HG03575 (cell line): ENCODE results near the gene MYL3.

Experiments
- ATAC-seq: cut with Tn5 transposase; IDR thresholded peaks from one replicate; pipeline ENCODE4 v1.9.1; 2021; ENCODE audit not compliant: unreplicated experiment, insufficient number of reproducible peaks, low FRiP score; ENCODE audit errors: extremely low read depth

Gene MYL3

GRCh38 chr3:46885612-46886011 lies 22.4 kb upstream of the MYL3 start:
- no peak for ATAC-seq

DNA sequence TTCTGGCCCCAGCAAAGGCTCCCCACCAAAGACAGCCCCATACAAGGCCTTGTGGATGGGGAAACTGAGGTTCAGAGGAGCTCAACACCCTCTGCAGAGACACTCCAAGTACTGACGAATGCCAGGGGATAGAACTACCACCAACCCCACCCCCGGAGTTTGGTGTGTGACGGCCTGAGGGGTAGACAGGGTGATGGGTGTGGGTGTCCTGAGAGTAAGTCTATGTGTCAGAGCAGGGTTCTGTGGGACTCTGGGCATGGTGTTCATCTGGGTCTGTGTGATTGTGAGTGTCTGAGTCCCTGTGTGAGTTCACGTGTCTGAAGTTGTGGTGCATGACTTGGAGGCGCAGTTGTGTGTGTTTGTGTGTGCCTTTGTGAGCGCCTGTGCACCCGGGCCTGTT lies 21.7 kb upstream of the MYL3 start:
- ATAC-seq: no peak

GRCh38 chr3:46884427-46884826 lies 21.2 kb upstream of the MYL3 start:
- no peak for ATAC-seq

DNA sequence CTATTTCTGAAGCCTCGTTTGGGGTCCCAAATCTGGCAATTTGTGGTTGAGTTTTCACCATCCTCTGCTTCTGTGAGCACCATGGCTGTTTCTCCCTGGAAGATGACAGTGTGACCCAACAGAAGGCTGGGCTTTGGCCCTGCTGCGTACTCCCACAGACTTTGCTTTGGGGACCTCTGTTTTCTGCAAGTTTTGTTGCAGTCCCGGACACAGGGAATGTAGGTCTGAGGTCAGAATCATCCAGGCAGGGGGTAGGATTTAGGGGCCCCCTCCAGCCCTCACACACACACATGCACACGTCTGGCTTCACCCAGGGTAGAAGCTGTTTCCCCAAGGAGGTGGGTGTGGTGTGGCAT lies 20.6 kb upstream of the MYL3 start:
- ATAC-seq: no peak

DNA sequence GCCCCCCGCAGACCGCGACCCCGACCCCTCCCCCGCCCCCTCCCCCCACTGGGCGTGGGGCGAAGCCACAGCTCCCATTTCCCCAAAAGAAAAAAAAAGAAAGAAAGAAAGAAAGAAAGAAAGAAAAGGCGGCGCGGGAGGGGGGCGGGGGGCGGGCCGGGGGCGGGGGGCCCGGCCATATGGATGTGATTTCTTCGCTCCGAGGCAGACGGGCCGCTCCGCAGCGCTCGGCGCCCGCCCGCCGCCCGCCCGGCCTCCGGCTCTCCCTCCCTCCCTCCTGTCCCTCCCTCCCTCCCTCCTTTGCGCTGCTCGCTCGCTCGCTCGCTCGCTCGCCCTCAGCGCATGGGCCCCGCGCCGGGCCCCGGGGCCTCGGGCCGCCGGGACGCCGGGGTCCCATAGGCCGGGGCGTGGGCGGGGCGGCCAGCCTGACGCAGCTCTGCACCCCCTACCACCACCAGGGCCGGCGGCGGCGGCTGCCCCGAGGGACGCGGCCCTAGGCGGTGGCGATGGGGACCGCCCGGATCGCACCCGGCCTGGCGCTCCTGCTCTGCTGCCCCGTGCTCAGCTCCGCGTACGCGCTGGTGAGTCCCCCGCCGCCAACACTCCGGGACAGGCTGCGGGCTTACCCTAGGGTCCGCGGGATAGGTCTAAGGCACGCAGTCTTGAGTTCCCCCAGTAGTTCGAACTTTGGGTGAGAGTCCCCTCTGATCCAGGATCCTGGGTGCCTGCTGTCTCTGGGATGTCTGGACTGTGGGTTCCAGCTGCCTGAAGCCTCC lies 20.0 kb upstream of the MYL3 start:
- ATAC-seq: no peak

DNA sequence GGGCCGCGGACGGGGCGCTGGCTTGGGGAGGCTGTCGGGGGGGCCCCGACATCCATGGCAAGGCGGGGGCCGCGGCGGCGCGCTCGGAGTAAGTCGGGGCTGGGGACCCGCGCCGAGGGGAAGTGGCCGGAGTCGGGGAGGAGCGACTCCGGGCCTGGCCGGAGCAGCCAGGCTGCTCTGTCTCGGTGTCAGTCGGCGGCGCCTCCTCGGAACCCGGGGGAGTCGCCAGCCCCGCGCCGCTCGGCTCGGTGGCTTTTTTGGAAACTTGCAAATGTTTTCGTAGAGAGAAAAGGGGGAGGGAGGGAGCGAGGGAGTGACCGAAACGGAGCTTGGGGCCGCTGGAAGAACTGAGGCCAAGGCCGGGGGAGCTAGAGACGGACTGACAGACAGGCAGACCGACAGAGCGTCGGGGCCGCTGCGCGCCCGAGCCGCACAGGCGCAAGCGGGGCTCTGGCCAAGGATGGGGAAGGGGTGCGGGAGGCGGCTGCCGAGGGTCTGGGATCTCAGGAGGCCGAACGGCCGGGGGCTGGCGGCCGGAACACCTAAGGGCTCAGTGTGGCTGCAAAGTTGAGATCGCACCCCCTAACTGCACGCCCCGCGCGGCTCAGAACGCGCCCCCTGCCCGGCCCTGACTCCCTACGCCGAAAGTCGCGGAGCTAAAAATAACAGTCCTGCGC lies 19.3 kb upstream of the MYL3 start:
- ATAC-seq: no peak

- ATAC-seq: no peak
Observed at GRCh38 chr3:46881596-46882376, 18.5 kb upstream of the MYL3 start.

GRCh38 chr3:46880884-46881595 lies 17.8 kb upstream of the MYL3 start:
- no peak for ATAC-seq

DNA sequence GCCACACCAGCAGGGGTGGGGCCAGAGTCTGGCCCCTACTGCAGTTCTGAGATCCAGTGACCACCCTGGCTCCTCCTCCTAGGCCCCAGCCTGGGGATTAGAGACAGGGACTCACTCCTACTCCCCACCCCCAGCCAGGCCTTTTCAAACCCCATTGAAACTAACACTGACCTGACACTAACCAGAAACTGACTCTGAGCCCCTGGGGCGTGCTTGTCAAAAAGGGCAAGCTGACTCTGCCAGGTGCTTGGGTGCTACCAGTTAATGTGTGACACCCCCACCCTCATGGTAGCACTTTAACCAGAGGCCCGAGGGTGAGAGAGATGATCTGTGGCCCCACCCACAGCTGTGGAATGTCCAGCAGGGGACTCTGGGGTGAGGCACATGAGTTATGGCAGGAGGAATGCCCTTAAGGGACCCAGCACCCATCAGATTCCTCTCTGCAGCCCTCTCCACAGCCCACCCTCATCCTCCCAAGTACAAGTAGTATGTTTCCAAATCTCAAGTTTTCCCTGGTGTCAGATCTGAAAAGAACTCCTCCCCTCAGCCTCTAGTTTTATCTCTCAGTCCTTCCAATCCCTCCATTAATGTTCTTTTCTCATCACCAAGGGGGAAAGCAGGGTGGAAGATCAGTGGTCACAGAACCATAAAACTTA lies 15.7 kb upstream of the MYL3 start:
- ATAC-seq: no peak

GRCh38 chr3:46877406-46878125 lies 14.3 kb upstream of the MYL3 start, which contains the start of gene PTH1R:
TSS of gene PTH1R (plus strand) at chr3:46877721. CDS start at chr3:46883560, 5,839 bp downstream.
- ATAC-seq: no peak

GRCh38 chr3:46876313-46877300 lies 13.4 kb upstream of the MYL3 start:
- ATAC-seq: no peak

DNA sequence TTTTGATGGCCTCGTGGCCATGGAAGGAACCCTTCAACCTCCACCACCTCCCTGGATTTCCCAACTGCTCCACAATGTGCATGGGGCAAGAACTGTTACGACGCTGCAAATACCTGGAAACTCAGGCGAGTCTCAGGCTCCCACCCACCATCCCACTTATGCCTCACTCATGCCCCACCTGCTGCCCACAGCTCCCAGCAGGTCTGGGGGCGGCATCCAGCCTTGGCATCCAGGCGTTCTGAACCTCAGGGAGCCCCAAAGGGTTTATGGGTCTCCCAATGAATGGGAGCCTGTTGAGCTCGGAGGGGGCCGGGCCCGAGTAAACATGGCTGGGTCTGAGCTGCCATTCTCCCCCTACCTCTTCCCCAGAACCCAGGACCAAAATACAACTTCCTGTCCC lies 12.3 kb upstream of the MYL3 start:
- ATAC-seq: no peak

DNA sequence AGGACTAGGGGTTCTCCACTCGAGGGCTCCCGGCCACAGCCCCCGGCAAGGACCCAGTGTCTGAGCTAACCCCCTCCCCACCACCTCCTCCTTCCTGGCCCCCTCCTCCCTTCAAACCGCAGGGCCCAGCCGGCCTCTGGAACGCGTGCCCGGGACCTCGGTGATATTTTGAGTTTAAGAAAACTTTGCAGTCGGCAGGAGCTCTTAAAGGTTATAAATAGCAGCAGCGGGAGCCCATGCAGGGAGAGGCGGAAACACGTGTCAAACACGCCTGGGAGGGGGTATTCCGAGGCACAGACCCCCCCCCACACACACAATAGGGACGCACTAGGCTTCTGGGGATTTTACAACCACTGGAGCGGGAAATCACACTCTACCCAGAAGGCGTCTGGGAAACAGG lies 11.2 kb upstream of the MYL3 start:
- ATAC-seq: no peak

- ATAC-seq: no peak
Observed at GRCh38 chr3:46873521-46873920, 10.3 kb upstream of the MYL3 start.

DNA sequence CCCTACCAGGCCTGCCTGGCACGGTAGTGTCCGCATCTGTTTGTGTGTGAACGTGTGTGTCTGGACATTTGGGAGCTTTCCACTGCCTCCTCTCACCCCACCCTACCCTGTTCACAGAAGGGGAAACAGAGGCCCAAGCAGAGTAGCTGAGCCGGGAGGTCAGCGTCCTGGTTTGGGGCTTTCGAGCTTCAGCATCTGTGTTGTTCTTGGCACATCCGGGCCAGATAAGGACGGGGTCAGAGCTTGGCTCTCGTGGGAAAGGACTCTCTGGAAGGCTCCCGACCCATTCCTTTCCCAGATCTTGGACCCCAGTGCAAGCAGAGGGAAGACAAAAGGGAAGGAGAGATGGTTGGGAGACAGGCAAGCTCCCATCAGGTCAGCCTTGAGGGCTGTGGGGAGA lies 8.0 kb upstream of the MYL3 start:
- ATAC-seq: no peak

- ATAC-seq: no peak
Observed at GRCh38 chr3:46870651-46871050, 7.4 kb upstream of the MYL3 start.

- no peak for ATAC-seq
Observed at GRCh38 chr3:46869440-46869839, 6.2 kb upstream of the MYL3 start.
